Measurements from ENCODE around the gene KLK4.
"Not testable (repeated sequence)": the region's sequence is repeated elsewhere in the genome, so short reads cannot be mapped to it uniquely, and the experiment has no call there.

KLK4 gene

DNA sequence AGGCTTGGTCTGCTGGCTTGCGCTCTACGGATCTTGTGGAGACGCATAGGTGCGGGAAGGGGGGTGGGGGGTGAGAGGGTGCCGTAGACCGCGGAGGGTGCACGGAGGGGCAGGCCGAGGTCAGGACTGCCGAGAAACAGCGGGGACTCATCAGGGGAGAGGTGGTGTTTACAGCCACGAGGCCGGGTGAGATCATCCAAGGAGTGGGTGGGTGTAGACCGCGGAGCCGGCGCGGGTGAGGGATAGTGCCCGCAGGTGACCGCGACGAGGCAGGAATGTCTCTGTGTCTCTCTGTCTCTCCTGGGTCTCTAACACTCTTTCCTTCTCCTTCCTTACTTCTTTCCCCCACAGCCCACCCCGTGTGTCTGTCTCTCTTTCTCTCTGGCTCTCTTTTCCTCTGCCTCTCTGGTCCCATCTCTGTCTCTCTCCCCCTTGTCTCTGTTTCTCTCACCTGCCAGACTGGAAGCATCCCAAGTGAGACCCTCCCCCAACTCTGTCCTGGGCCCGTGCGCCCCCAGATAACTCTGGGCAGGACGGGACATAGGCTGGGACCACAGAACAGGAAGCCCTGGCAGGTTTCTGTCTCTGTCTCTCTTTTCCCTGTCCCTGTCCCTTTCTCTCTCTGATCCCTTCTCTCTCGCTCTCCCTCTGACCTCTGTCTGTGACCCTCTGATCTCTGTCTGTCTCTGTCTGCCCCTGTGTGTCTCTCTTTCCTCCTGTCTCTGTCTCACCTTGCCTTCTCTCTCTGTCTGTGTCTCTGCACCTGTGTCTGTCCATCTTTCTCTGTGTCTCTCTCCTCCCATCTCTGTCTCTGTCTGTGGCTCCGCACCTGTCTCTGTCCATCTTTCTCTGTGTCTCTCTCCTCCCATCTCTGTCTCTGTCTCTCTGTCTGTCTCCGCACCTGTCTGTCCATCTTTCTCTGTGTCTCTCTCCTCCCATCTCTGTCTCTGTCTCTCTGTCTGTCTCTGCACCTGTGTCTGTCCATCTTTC is 1.8 kb upstream of the KLK4 start:
- DNase-seq: no peak

DNA sequence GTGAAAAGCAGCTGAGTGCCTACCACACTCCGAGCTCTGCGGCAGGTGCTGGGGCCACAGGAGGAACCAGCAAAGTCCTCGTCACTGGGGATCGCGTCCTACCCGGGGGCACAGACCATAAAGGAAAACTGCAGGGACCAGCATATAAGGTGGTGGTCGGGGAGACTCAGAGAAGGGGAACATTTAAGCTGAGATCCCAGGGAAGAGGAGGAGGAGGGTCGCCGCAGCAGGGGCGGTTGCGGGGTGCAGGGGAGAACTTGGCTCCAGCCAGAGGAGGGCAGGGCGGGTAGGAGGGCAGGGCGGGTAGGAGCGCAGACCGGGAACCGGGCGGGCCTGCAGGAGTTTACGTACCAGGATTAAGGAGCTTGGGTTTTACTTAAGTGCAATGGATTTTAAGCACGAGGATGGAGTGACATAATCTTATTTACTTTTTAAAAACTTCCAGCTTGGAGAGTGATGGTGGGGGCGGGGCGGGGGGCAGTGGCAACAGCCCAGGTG is 956 bp upstream of the KLK4 start:
- no peak for DNase-seq

GRCh38 chr19:50910722-50911121 is 473 bp downstream of the KLK4 start:
- DNase-seq: no peak

- DNase-seq: peak; percentile 6
These were observed 1.7 kb downstream of the KLK4 start for GRCh38 chr19:50909240-50910070.

DNA sequence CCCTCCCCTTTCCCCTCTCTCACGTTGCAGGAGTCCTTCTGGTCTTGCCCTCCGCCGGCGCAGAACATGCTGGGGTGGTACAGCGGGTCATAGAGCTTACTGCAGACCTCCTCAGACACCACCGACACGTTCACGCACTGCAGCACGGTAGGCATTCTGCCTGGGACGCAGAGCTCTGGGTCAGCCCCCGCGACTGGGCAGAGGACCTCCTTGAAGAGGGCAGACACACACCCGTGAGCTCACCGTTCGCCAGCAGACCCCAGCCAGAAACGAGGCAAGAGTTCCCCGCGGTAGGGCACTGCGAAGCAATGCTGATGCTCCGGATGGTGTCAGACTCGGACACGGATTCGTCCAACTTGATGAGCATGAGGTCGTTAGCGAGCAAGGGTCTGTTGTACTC is 2.9 kb downstream of the KLK4 start:
- DNase-seq: no peak

DNA sequence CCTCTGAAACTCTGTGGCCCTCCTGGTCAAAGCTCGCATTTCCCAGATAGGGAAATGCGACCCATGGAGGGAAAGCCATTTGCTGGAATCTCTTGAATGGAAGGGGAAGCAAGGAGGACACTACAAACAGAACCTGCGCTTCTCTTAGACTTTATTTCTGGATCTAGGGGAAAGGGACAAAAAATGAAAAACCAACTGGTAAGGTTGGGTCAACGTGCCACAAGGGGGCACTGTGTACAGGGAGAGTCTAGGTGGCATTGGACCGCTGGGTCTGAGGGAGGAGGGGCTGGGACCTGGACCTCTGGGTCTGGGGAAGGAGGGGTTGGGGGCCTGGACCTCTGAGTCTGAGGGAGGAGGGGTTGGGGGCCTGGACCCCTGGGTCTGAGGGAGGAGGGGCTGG is 5.0 kb downstream of the KLK4 start:
- no peak for DNase-seq

- no peak for DNase-seq
These were observed 8.6 kb downstream of the KLK4 start for GRCh38 chr19:50902640-50903039.

DNA sequence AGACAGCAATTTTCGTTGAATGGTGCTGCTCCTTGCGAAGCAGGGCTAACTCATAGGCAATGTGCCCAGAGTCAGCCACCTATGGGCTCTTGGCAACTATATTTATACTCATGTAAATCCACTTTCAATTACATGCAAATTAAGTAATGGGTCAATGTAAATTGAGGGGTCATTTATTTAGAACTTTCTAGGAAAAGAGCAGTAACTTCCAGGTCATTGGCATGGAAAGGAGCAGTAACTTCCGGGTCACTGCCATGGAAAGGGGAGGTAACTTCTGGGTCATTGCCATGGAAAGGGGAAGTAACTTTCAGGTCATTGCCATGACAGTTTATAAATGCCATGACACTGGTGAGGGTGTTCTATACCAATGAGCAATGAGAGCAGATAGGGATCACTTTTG is 11.6 kb downstream of the KLK4 start:
- no peak for DNase-seq

GRCh38 chr19:50898018-50898417 is 13.2 kb downstream of the KLK4 start:
- DNase-seq: no peak

- DNase-seq: no peak
These were observed 13.6 kb downstream of the KLK4 start for GRCh38 chr19:50897612-50898011.

DNA sequence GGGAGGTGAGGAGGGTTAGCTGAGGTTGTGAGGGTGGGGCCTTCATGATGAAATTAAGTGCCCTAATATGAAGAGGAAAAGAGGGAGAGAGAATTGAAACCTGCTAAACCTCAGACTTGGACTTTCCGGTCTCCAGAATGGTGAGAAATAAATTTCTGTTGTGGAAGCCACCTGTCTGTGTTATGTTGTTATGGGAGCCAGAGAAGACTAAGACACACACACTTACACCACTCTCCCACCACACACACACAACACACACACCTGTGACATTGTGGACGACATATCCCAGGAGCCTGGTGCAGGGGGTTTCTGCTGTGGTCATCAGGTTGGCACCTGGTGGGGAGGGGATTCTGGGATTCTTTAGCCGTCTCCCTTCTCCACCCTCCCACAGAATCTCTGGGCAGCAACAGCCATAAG is 14.0 kb downstream of the KLK4 start:
- DNase-seq: no peak

GRCh38 chr19:50896591-50897190 is 14.5 kb downstream of the KLK4 start:
- peak; percentile 51 for DNase-seq

DNA sequence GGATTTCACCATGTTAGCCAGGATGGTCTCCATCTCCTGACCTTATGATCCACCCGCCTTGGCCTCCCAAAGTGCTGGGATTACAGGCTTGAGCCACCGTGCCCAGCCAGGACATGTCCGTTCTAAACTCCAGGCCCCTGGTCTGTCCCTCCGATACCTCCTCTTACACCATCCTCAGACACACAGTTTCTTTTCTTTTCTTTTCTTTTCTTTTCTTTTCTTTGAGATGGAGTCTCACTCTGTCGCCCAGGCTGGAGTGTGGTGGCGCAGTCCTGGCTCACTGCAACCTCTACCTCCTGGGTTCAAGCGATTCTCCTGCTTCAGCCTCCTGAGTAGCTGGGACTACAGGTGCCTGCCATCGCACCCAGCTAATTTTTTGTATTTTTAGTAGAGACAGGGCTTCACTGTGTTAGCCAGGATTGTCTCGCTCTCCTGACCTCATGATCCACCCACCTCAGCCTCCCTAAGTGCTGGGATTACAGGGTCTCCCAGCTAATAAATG is 15.1 kb downstream of the KLK4 start:
- not testable (repeated sequence) for DNase-seq

DNA sequence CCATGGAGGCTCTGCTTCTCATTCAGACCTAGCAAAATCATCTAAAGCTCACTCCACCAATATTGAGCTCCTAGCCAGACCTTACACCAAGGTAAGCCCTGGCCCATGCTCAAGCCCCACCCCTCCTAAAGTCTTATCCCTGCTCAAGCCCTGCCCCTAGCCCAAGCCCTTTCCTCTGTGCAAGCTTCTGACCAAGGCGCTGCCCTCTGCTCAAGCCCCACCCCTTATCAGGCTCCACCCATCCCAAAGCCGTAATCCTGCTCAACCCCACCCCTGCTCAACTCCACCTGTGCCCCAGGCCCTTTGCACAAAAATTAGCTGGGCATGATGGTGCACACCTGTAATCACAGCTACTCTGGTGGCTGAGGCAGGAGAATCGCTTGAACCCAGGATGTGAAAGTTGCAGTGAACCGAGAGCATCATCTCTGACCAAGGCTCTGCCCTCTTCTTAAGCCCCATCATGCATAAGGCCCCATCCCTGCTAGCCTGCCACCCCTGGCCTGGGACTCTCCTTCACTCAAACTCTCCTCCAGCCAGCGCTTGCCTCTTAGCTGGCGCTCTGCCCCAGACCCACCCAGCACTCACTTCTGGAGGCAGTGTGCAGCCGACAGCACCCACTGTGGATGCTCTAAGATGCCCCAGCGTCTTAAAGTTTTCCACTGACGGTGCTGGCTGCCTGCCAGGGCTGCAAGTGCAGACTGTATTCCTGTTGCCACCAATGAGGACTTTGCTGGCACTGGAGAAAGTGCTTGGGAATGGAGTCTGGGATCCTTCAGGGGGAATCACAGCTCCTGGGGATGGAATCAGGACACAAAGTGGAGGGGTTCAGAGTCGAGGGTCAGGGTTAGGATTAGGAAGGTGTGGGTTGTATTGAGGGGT is 16.5 kb downstream of the KLK4 start:
- DNase-seq: no peak

- no peak for DNase-seq
These were observed 18.0 kb downstream of the KLK4 start for GRCh38 chr19:50893047-50893736.

- no peak for DNase-seq
These were observed 20.0 kb downstream of the KLK4 start for GRCh38 chr19:50891253-50891625.

GRCh38 chr19:50890422-50891252 is 20.6 kb downstream of the KLK4 start:
- no peak for DNase-seq

GRCh38 chr19:50889638-50890037 is 21.6 kb downstream of the KLK4 start:
- DNase-seq: no peak

DNA sequence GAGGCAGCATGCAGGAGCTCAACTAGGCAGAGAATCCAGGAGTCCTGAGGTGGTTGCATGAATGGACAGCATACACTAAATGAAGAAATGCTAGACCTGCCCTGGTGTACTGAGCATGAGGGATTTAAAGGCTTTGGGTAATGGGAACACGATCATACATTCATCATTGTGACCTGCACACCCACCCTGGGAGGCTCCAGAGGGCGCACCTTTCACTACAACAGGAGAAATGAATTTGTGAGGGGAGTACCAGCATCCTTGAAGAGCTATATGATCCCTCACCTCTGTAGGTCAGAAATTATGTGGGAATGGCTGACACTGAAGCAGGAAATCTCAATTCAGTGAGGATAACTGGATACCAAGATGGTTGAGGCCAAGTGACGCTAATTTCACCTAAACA is 29.0 kb downstream of the KLK4 start:
- DNase-seq: no peak

- DNase-seq: no peak
These were observed 31.0 kb downstream of the KLK4 start for GRCh38 chr19:50880241-50880640.
